ENCODE data around the gene VPS37D. TPM values are rescaled to one million over a fixed set of nuclear protein-coding genes. Genes with fewer than 3 reads are reported as not detected.
A peak's percentile ranks its signal among the peaks of the same experiment; 100 is the strongest.
"Not testable (repeated sequence)": the region's sequence is repeated elsewhere in the genome, so short reads cannot be mapped to it uniquely, and the experiment has no call there.

The VPS37D gene
- total RNA-seq, 1 donor from 2014 or later = 2.4 TPM

DNA sequence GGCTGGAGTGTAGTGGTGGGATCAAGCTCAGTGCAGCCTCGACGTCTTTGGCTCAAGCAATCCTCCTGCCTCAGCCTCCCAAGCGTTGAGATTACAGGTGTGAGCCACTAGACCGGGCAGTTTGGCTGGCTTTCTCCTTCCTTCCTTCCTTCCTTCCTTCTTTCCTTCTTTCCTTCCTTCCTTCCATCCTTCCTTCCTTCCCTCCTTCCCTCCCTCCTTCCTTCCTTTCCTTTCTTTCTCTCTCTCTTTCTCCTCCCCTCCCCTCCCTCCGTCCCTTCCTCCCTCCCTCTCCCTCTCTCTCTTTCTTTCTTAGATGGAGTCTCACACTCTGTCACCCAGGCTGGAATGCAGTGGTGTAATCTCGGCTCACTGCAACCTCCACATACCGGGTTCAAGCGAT is 7.6 kb upstream of the VPS37D start:
- H3K4me3 ChIP-seq (ENCODE audit: low read depth, low read length) = no peak overlapping the region
- TF ChIP-seq, protein P1, sequence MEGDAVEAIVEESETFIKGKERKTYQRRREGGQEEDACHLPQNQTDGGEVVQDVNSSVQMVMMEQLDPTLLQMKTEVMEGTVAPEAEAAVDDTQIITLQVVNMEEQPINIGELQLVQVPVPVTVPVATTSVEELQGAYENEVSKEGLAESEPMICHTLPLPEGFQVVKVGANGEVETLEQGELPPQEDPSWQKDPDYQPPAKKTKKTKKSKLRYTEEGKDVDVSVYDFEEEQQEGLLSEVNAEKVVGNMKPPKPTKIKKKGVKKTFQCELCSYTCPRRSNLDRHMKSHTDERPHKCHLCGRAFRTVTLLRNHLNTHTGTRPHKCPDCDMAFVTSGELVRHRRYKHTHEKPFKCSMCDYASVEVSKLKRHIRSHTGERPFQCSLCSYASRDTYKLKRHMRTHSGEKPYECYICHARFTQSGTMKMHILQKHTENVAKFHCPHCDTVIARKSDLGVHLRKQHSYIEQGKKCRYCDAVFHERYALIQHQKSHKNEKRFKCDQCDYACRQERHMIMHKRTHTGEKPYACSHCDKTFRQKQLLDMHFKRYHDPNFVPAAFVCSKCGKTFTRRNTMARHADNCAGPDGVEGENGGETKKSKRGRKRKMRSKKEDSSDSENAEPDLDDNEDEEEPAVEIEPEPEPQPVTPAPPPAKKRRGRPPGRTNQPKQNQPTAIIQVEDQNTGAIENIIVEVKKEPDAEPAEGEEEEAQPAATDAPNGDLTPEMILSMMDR (IDR thresholded peaks at IDR 0.05; ENCODE audit: insufficient read depth, low read length, severe bottlenecking) = no peak
- no peaks in the 10 kb centered on the region for H3K27me3 ChIP-seq (ENCODE audit: control insufficient read depth, insufficient read depth, low read length)
- no peaks in the 10 kb centered on the region for H3K36me3 ChIP-seq (ENCODE audit: control insufficient read depth, insufficient read depth, low read length)
- no peak for DNase-seq (ENCODE audit: low read depth)
- FAIRE-seq = no peak

DNA sequence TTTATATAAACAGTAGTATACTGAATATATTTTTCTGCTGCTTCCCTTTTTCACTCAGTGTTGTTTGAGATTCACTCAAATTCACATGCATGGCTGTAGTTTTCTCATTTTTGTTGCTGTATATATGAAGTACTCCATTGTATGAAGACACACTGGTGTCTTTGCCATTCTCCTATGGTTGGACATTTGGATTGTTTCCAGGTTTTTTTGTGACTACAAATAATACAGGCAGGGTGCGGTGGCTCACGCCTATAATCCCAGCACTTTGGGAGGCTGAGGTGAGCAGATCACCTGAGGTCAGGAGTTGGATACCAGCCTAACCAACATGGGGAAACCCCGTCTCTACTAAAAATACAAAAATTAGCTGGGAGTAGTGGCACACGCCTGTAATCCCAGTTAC is 7.0 kb upstream of the VPS37D start:
- DNase-seq (ENCODE audit: low read depth); H3K36me3 ChIP-seq (ENCODE audit: control insufficient read depth, insufficient read depth, low read length); FAIRE-seq; H3K27me3 ChIP-seq (ENCODE audit: control insufficient read depth, insufficient read depth, low read length); H3K4me3 ChIP-seq (ENCODE audit: low read depth, low read length): not testable (repeated sequence)

DNA sequence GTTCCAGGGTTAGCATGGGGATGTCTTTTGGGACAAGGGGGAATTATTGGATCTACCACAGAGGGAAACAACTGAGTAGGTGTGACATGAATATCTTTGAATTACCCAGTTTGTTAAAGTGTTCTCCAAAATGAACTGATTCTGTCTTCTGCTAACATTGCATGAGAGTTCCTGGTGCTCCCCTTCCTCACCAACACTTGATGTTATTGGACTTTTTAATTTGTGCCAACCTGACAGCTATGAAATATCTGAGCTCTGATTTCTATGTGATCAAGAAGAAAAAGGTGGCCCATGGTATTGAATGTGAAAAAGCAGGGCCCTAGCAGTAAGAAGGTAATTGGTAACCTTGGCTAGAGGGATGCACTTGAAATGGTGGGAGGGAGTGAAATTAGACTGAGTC is 4.6 kb upstream of the VPS37D start:
- TF ChIP-seq, protein P1 (IDR thresholded peaks at IDR 0.05; ENCODE audit: insufficient read depth, low read length, severe bottlenecking) = no peak
- no peak for FAIRE-seq
- no peaks in the 10 kb centered on the region for H3K27me3 ChIP-seq (ENCODE audit: control insufficient read depth, insufficient read depth, low read length)

DNA sequence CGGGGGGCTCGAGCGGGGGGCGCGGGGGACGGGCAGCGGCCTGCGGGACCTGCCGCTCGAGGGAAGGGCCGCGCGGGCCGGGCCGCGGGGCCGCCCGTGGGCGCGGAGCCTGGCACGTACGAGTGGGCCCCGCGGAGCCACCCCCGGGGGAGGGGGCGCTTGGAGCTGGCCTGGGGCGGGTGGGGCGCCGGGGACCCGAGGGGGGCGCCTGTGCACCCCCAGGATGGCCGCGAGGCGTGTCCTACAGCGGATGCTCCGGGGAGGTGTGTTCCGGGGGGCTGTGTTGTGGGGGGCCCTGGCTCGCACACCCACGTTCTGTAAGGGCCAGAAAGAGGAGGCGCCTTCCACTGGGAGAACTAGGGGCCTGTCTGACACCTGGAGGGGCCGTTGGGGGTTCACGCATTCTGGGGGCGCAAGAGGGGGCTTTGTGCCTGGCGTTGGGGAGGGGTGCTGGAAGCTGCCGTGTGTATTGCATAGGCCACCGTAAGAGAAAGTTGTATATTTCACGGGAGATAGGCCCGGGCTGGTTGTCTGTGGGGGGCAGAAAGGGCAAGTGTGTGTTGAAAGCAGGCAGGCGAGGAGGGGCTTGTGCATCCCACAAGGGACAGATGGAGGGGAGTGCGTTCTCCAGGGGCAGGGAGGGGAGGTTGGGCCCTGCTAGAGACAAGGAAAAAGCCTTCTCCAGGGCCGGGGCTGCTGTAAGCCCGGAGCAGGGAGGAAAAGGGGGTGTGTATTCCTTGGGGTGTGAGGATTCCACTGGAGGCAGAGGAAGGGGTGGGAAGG is 663 bp downstream of the VPS37D start:
- Histone ChIP-seq H3K4me3 (ENCODE audit: low read depth, low read length) (peak overlapping the region; percentile 36), H3K36me3 (ENCODE audit: control insufficient read depth, insufficient read depth, low read length) (no peaks in the 10 kb centered on the region), H3K27me3 (ENCODE audit: control insufficient read depth, insufficient read depth, low read length) (no peaks in the 10 kb centered on the region)
- TF ChIP-seq, protein P1 (IDR thresholded peaks at IDR 0.05; ENCODE audit: insufficient read depth, low read length, severe bottlenecking) = no peak
- DNase-seq (ENCODE audit: low read depth) (no peak), FAIRE-seq (no peak)

More for the DNA sequence above, 4.6 kb upstream of the VPS37D start:
- no peak overlapping the region for H3K4me3 ChIP-seq (ENCODE audit: low read depth, low read length)
- no peaks in the 10 kb centered on the region for H3K36me3 ChIP-seq (ENCODE audit: control insufficient read depth, insufficient read depth, low read length)
- no peak for DNase-seq (ENCODE audit: low read depth)

DNA sequence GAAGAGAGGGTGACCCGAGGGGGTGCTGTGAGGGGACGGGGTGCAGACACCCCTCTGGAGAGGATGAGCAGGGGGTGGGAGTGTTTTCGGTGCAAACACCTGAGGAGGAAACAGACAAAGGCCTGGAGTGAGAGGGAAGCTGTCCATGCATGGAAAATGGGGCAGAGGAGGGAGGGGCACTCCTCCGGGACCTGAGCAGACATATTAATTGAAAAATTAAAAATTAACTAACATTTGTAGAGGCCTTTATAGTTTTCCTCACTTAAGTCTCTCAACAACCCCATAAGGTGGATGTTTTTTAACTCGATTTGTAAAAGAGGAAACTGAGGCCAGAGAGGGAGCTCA is 1.2 kb downstream of the VPS37D start:
- FAIRE-seq = no peak
- no peak overlapping the region for H3K4me3 ChIP-seq (ENCODE audit: low read depth, low read length)
- H3K27me3 ChIP-seq (ENCODE audit: control insufficient read depth, insufficient read depth, low read length) = no peaks in the 10 kb centered on the region
- TF ChIP-seq, protein P1 (IDR thresholded peaks at IDR 0.05; ENCODE audit: insufficient read depth, low read length, severe bottlenecking) = no peak
- no peak for DNase-seq (ENCODE audit: low read depth)
- no peaks in the 10 kb centered on the region for H3K36me3 ChIP-seq (ENCODE audit: control insufficient read depth, insufficient read depth, low read length)

DNA sequence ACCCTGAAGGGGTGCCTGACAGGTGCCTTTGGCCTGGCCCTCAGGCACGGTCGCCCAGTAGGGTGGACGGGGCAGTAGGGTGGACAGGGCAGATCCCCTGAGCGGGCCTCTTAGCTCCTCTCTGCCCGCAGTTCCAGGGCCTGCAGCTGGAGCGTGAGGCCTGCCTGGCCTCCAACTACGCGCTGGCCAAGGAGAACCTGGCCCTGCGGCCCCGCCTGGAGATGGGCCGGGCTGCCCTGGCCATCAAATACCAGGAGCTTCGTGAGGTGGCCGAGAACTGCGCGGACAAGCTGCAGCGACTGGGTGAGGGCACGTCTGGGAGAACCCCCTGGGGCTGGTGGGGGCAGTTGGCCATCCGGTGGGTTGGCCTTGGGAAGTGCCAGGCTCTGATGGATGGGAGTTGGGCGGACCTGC is 1.7 kb downstream of the VPS37D start:
- no peaks in the 10 kb centered on the region for H3K27me3 ChIP-seq (ENCODE audit: control insufficient read depth, insufficient read depth, low read length)
- no peak for DNase-seq (ENCODE audit: low read depth)
- H3K4me3 ChIP-seq (ENCODE audit: low read depth, low read length) = no peak overlapping the region
- no peak for FAIRE-seq
- TF ChIP-seq, protein P1 (IDR thresholded peaks at IDR 0.05; ENCODE audit: insufficient read depth, low read length, severe bottlenecking) = no peak
- no peaks in the 10 kb centered on the region for H3K36me3 ChIP-seq (ENCODE audit: control insufficient read depth, insufficient read depth, low read length)

Measured in bronchial epithelial cell (primary cell).